Mucosa of stomach (tissue), 1 donor: ENCODE results near the gene RNF44.
"Not testable (repeated sequence)": the region's sequence is repeated elsewhere in the genome, so short reads cannot be mapped to it uniquely, and the experiment has no call there.

ENCODE experiments used
- H3K27me3 ChIP-seq: one replicate; pipeline ENCODE4 v1.7.0; 2013; ENCODE audit warnings: mild to moderate bottlenecking, low read length; ENCODE audit not compliant: control insufficient read depth, insufficient read depth
- H3K36me3 ChIP-seq: one replicate; pipeline ENCODE4 v1.7.0; 2013; ENCODE audit warnings: low read length; ENCODE audit not compliant: control insufficient read depth, insufficient read depth
- H3K4me1 ChIP-seq: one replicate; pipeline ENCODE4 v1.7.0; 2013; ENCODE audit warnings: mild to moderate bottlenecking, low read length; ENCODE audit not compliant: control insufficient read depth, insufficient read depth
- H3K4me3 ChIP-seq: one replicate; pipeline ENCODE4 v1.7.0; 2013; ENCODE audit warnings: low read length
- H3K9ac ChIP-seq: one replicate; pipeline ENCODE4 v1.7.0; 2013; ENCODE audit warnings: mild to moderate bottlenecking, low read length, moderate library complexity
- H3K9me3 ChIP-seq: one replicate; pipeline ENCODE4 v1.7.0; 2013; ENCODE audit warnings: mild to moderate bottlenecking, low read length, moderate library complexity; ENCODE audit not compliant: control insufficient read depth
- donor health status: Pancreatic carcinoma.

Gene RNF44

GRCh38 chr5:176499273-176499672, 37.9 kb downstream of the RNF44 start:
- Histone ChIP-seq H3K27me3 (no peaks in the 10 kb centered on the region), H3K9ac (no peak overlapping the region), H3K4me3 (no peak overlapping the region), H3K9me3 (no peaks in the 10 kb centered on the region), H3K4me1 (no peaks in the 10 kb centered on the region), H3K36me3 (peaks cover 23% of the 10 kb centered on the region)

- no peak overlapping the region for H3K9ac ChIP-seq
- no peaks in the 10 kb centered on the region for H3K27me3 ChIP-seq
- H3K4me3 ChIP-seq: no peak overlapping the region
- H3K36me3 ChIP-seq: peaks cover 23% of the 10 kb centered on the region
- H3K9me3 ChIP-seq: no peaks in the 10 kb centered on the region
- H3K4me1 ChIP-seq: no peaks in the 10 kb centered on the region
Measured at GRCh38 chr5:176497852-176498251, 39.4 kb downstream of the RNF44 start.

GRCh38 chr5:176492431-176492830, 44.8 kb downstream of the RNF44 start:
- no peaks in the 10 kb centered on the region for H3K4me1 ChIP-seq
- no peaks in the 10 kb centered on the region for H3K27me3 ChIP-seq
- H3K9ac ChIP-seq: no peak overlapping the region
- H3K4me3 ChIP-seq: no peak overlapping the region
- no peaks in the 10 kb centered on the region for H3K9me3 ChIP-seq
- H3K36me3 ChIP-seq: peaks cover 10% of the 10 kb centered on the region

GRCh38 chr5:176491901-176492300, 45.3 kb downstream of the RNF44 start:
- no peaks in the 10 kb centered on the region for H3K4me1 ChIP-seq
- H3K27me3 ChIP-seq: no peaks in the 10 kb centered on the region
- no peak overlapping the region for H3K4me3 ChIP-seq
- H3K9me3 ChIP-seq: no peaks in the 10 kb centered on the region
- peaks cover 10% of the 10 kb centered on the region for H3K36me3 ChIP-seq
- H3K9ac ChIP-seq: no peak overlapping the region

GRCh38 chr5:176491101-176491502, 46.1 kb downstream of the RNF44 start:
- H3K27me3 ChIP-seq: no peaks in the 10 kb centered on the region
- no peak overlapping the region for H3K4me3 ChIP-seq
- H3K36me3 ChIP-seq: peaks cover 2% of the 10 kb centered on the region
- H3K9ac ChIP-seq: no peak overlapping the region
- no peaks in the 10 kb centered on the region for H3K9me3 ChIP-seq
- no peaks in the 10 kb centered on the region for H3K4me1 ChIP-seq

GRCh38 chr5:176490301-176490700, 46.9 kb downstream of the RNF44 start:
- H3K9me3 ChIP-seq: no peaks in the 10 kb centered on the region

GRCh38 chr5:176489077-176489476, 48.1 kb downstream of the RNF44 start:
- no peaks in the 10 kb centered on the region for H3K36me3 ChIP-seq
- H3K27me3 ChIP-seq: no peaks in the 10 kb centered on the region
- no peak overlapping the region for H3K4me3 ChIP-seq
- no peaks in the 10 kb centered on the region for H3K9me3 ChIP-seq
- no peaks in the 10 kb centered on the region for H3K4me1 ChIP-seq
- H3K9ac ChIP-seq: no peak overlapping the region

More at GRCh38 chr5:176490301-176490700, 46.9 kb downstream of the RNF44 start:
- Histone ChIP-seq H3K36me3 (no peaks in the 10 kb centered on the region), H3K9ac (no peak overlapping the region), H3K4me3 (no peak overlapping the region), H3K27me3 (no peaks in the 10 kb centered on the region), H3K4me1 (no peaks in the 10 kb centered on the region)

GRCh38 chr5:176487160-176487559, 50.0 kb downstream of the RNF44 start:
- not testable (repeated sequence) for H3K36me3 ChIP-seq, H3K9ac ChIP-seq, H3K27me3 ChIP-seq, H3K9me3 ChIP-seq, H3K4me3 ChIP-seq, H3K4me1 ChIP-seq

- Histone ChIP-seq H3K4me3 (no peak overlapping the region), H3K4me1 (no peaks in the 10 kb centered on the region), H3K27me3 (no peaks in the 10 kb centered on the region), H3K9ac (no peak overlapping the region), H3K9me3 (no peaks in the 10 kb centered on the region), H3K36me3 (no peaks in the 10 kb centered on the region)
Measured at GRCh38 chr5:176486189-176486757, 50.9 kb downstream of the RNF44 start.

GRCh38 chr5:176485176-176485575, 52.0 kb downstream of the RNF44 start:
- Histone ChIP-seq H3K27me3 (no peaks in the 10 kb centered on the region), H3K36me3 (no peaks in the 10 kb centered on the region), H3K9ac (no peak overlapping the region), H3K4me3 (no peak overlapping the region), H3K4me1 (no peaks in the 10 kb centered on the region), H3K9me3 (no peaks in the 10 kb centered on the region)

- Histone ChIP-seq H3K9ac (no peak overlapping the region), H3K9me3 (no peaks in the 10 kb centered on the region), H3K27me3 (no peaks in the 10 kb centered on the region), H3K4me1 (no peaks in the 10 kb centered on the region), H3K36me3 (no peaks in the 10 kb centered on the region), H3K4me3 (no peak overlapping the region)
Measured at GRCh38 chr5:176481711-176482110, 55.5 kb downstream of the RNF44 start.
